ENCODE results near the gene ITGB4. TPM values are rescaled to one million over a fixed set of nuclear protein-coding genes. Genes with fewer than 3 reads are reported as not detected.

ITGB4 gene
- polyA plus RNA-seq, 3 donors: 0.09 to 0.82 TPM; not detected in 1

DNA sequence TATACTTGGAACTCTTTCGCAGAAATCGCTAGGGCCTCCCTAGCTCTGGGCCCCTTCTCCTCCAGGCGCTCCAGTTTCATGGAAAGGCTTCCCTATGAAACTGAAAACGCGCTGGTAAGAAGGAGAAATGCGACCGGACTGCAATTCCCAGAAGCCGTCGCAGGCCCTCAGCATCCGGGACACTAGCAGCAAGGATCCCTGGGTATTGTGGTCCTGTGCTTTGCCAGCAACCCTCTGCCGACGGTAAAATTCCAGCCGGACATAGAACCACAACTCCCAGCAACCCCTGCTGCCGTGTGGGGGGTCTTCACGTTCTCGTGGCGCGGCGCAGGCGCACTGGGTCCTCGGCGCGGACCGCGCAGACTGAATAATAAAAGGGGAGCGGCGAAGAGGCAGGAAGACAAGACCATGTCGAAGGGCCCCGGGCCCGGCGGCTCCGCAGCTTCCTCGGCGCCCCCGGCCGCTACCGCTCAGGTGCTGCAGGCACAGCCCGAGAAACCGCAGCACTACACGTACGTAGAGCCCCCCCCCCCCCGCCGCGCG is 63.3 kb downstream of the ITGB4 start, which contains the start of gene UNK:
UNK (plus strand) TSS at position 334 of the 543 bp plus-strand sequence; CDS start at position 409, 75 bp downstream.
- no peaks in the 10 kb centered on the region for H3K9me3 Mint-ChIP-seq
- peak within 1 kb of the TSS; percentile 72 to 86 for H3K4me3 Mint-ChIP-seq
- Histone ChIP-seq H3K9ac (ENCODE audit: insufficient read depth, low read length, poor library complexity, severe bottlenecking) (peak within 1 kb of the TSS; percentile 89), H3K36me3 (replicated peaks in 1 of 2; ENCODE audit: control insufficient read depth in 1 of 2, insufficient read depth in 2 of 2, low read length in 2 of 2) (no peaks in the 10 kb centered on the region), H3K4me1 (ENCODE audit: control insufficient read depth in 1 of 2, insufficient read depth in 2 of 2, low read length in 2 of 2) (peaks cover 51 to 63% of the 10 kb centered on the region in 2 donors), H3K4me3 (replicated peaks in 1 of 3; ENCODE audit: low read depth in 2 of 3, low read length in 3 of 3) (peak within 1 kb of the TSS; percentile 49 to 77 (median 74)), H3K27ac (ENCODE audit: low read depth in 1 of 2, low read length in 2 of 2) (peak within 1 kb of the TSS; percentile 97 to 100), H4K20me1 (ENCODE audit: insufficient read depth, low read length) (peaks cover under 1% of the 10 kb centered on the region), H3K79me2 (ENCODE audit: insufficient read depth, low read length) (peaks cover 47% of the 10 kb centered on the region), H3K9me3 (replicated peaks in 1 of 2; ENCODE audit: control insufficient read depth in 1 of 2, insufficient read depth in 1 of 2, low read length in 2 of 2) (no peaks in the 10 kb centered on the region), H2AFZ (ENCODE audit: insufficient read depth, low read depth, low read length, poor library complexity, severe bottlenecking) (peak within 1 kb of the TSS; percentile 81), H3K4me2 (replicated peaks; ENCODE audit: extremely low read depth, low read length, poor library complexity, severe bottlenecking) (peak within 1 kb of the TSS; percentile 85), H3K27me3 (ENCODE audit: control insufficient read depth in 2 of 2, insufficient read depth in 2 of 2, low read length in 2 of 2) (no peaks in the 10 kb centered on the region)
- H3K27ac Mint-ChIP-seq: peak within 1 kb of the TSS; percentile 97 to 99 (median 98)
- intact Hi-C loops (cut with micrococcal nuclease): loop anchor here in 1 of 2 donors (10.0 kb wide), 1 partner anchor 190 kb away; the partner anchor contains the start of genes ACOX1 and TEN1
- TF ChIP-seq, protein P1, sequence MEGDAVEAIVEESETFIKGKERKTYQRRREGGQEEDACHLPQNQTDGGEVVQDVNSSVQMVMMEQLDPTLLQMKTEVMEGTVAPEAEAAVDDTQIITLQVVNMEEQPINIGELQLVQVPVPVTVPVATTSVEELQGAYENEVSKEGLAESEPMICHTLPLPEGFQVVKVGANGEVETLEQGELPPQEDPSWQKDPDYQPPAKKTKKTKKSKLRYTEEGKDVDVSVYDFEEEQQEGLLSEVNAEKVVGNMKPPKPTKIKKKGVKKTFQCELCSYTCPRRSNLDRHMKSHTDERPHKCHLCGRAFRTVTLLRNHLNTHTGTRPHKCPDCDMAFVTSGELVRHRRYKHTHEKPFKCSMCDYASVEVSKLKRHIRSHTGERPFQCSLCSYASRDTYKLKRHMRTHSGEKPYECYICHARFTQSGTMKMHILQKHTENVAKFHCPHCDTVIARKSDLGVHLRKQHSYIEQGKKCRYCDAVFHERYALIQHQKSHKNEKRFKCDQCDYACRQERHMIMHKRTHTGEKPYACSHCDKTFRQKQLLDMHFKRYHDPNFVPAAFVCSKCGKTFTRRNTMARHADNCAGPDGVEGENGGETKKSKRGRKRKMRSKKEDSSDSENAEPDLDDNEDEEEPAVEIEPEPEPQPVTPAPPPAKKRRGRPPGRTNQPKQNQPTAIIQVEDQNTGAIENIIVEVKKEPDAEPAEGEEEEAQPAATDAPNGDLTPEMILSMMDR (IDR thresholded peaks at IDR 0.05): no peak
- H3K36me3 Mint-ChIP-seq: peaks cover 0 to 2% of the 10 kb centered on the region in 2 donors
- peak; percentile 98 to 99 (median 99) for DNase-seq
- H3K4me1 Mint-ChIP-seq: peaks cover 43% of the 10 kb centered on the region
- WGBS (ENCODE audit: insufficient coverage): 0% methylated on average over 37 of the region's 45 CpGs
- peaks cover 0 to 2% (median 1%) of the 10 kb centered on the region in 3 donors for H3K27me3 Mint-ChIP-seq (ENCODE audit: low read depth in 3 of 3)

GRCh38 chr17:75785016-75785890 is 64.0 kb downstream of the ITGB4 start:
- Mint-ChIP-seq H3K4me3 (peak overlapping the region; percentile 70 to 86), H3K4me1 (peaks cover 40% of the 10 kb centered on the region), H3K27me3 (ENCODE audit: low read depth in 3 of 3) (no peaks in the 10 kb centered on the region), H3K36me3 (peaks cover 0 to under 1% of the 10 kb centered on the region in 2 donors), H3K9me3 (no peaks in the 10 kb centered on the region), H3K27ac (peak overlapping the region; percentile 97 to 99 (median 98))
- Histone ChIP-seq H3K27me3 (ENCODE audit: control insufficient read depth in 2 of 2, insufficient read depth in 2 of 2, low read length in 2 of 2) (no peaks in the 10 kb centered on the region), H3K4me1 (ENCODE audit: control insufficient read depth in 1 of 2, insufficient read depth in 2 of 2, low read length in 2 of 2) (peaks cover 47 to 59% of the 10 kb centered on the region in 2 donors), H3K79me2 (ENCODE audit: insufficient read depth, low read length) (peaks cover 54% of the 10 kb centered on the region), H3K9me3 (replicated peaks in 1 of 2; ENCODE audit: control insufficient read depth in 1 of 2, insufficient read depth in 1 of 2, low read length in 2 of 2) (no peaks in the 10 kb centered on the region), H2AFZ (ENCODE audit: insufficient read depth, low read depth, low read length, poor library complexity, severe bottlenecking) (peak overlapping the region; percentile 81), H4K20me1 (ENCODE audit: insufficient read depth, low read length) (no peaks in the 10 kb centered on the region), H3K36me3 (replicated peaks in 1 of 2; ENCODE audit: control insufficient read depth in 1 of 2, insufficient read depth in 2 of 2, low read length in 2 of 2) (no peaks in the 10 kb centered on the region), H3K4me3 (replicated peaks in 1 of 3; ENCODE audit: low read depth in 2 of 3, low read length in 3 of 3) (peak overlapping the region; percentile 49 to 77 (median 74)), H3K27ac (ENCODE audit: low read depth in 1 of 2, low read length in 2 of 2) (peak overlapping the region; percentile 97 to 100), H3K9ac (ENCODE audit: insufficient read depth, low read length, poor library complexity, severe bottlenecking) (peak overlapping the region; percentile 89), H3K4me2 (replicated peaks; ENCODE audit: extremely low read depth, low read length, poor library complexity, severe bottlenecking) (peak overlapping the region; percentile 85)
- intact Hi-C loops (cut with micrococcal nuclease): loop anchor here in 1 of 2 donors (10.0 kb wide), 1 partner anchor 190 kb away; the partner anchor contains the start of genes ACOX1 and TEN1
- WGBS (ENCODE audit: insufficient coverage): 27% methylated on average over 25 of the region's 43 CpGs
- TF ChIP-seq, protein P1 (IDR thresholded peaks at IDR 0.05): no peak
- peak; percentile 88 to 96 (median 94) for DNase-seq

All from CD14-positive monocyte (primary cell).